ENCODE data around the gene OSBPL9. TPM values are rescaled to one million over a fixed set of nuclear protein-coding genes. Genes with fewer than 3 reads are reported as not detected.

OSBPL9 gene
- polyA plus RNA-seq, 1 experiment, result 68.3 TPM

DNA sequence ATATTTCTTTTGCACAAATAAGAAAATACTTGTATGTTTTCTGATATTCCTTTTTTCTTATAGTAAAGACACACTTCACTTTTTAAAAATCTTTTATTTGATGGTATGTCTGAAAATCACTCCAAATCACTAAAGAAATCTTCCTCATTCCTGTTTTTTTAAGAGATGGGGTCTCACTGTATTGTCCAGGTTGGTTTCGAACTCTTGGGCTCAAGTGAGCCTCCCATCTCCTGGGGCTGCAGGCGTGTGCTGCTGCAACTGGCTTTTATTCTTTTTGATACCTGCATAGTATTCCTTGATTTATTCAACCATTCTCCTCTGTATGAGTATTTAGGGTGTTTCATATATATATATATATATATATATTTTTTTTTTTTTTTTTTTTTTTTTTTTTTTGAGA lies 88.1 kb downstream of the OSBPL9 start:
- Histone ChIP-seq H3K36me3 (ENCODE audit: control insufficient read depth, insufficient read depth, low read length) (peaks cover 1% of the 10 kb centered on the region; the same call in 1 of the 2 replicates), H3K27me3 (ENCODE audit: control insufficient read depth, insufficient read depth, low read length) (no peaks in the 10 kb centered on the region), H3K4me3 (ENCODE audit: low read depth, low read length) (no peak overlapping the region)
- TF ChIP-seq, protein P1, sequence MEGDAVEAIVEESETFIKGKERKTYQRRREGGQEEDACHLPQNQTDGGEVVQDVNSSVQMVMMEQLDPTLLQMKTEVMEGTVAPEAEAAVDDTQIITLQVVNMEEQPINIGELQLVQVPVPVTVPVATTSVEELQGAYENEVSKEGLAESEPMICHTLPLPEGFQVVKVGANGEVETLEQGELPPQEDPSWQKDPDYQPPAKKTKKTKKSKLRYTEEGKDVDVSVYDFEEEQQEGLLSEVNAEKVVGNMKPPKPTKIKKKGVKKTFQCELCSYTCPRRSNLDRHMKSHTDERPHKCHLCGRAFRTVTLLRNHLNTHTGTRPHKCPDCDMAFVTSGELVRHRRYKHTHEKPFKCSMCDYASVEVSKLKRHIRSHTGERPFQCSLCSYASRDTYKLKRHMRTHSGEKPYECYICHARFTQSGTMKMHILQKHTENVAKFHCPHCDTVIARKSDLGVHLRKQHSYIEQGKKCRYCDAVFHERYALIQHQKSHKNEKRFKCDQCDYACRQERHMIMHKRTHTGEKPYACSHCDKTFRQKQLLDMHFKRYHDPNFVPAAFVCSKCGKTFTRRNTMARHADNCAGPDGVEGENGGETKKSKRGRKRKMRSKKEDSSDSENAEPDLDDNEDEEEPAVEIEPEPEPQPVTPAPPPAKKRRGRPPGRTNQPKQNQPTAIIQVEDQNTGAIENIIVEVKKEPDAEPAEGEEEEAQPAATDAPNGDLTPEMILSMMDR (IDR thresholded peaks at IDR 0.05; ENCODE audit: insufficient read depth, low read depth, low read length), result no peak
- DNase-seq (ENCODE audit: low read depth), result no peak
- POLR2A ChIA-PET, result no interaction called here
- CTCF ChIA-PET, result no interaction called here

DNA sequence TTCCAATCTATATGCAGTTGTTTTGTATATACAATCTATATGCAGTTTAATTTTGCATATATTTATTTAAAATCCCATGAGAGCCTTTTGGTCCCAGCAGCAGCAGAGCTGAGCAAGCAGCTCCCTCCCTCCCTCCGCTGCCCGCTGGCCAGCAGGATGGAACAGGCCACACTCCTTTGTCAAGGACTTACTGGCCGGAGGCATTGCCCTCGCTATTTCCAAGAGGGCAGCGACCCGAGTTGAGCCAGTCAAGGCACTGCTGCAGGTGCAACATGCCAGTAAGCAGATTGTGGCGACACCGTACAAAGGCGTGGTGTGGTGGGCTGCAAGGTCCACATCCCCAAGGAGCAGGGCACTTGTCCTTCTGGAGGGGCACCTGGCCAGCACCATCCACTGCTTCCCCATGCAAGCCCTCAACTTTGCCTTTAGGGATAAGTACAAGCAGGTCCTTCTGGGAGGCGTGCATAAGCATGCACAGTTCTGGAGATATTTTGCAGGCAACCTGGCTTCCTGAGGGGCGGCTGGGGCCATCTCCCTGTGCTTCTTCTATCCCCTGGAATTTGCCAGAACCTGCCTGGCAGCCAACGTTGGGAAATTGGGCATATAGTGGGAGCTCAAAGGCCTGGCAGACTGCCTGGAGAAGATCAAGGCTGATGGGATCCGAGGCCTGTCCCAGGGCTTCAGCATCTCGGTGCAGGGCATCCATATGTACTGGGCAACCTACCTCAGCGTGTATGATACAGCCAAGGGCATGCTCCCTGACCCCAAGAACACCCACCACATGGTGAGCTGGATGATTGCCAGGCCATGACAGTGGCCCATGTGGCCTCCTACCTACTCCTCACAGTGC lies 92.2 kb downstream of the OSBPL9 start:
- Histone ChIP-seq H3K27me3 (ENCODE audit: control insufficient read depth, insufficient read depth, low read length) (no peaks in the 10 kb centered on the region), H3K4me3 (ENCODE audit: low read depth, low read length) (no peak overlapping the region), H3K36me3 (ENCODE audit: control insufficient read depth, insufficient read depth, low read length) (peaks cover 1% of the 10 kb centered on the region; the same call in 1 of the 2 replicates)
- TF ChIP-seq, protein P1 (IDR thresholded peaks at IDR 0.05; ENCODE audit: insufficient read depth, low read depth, low read length), result no peak
- POLR2A ChIA-PET, result no interaction called here
- no peak for DNase-seq (ENCODE audit: low read depth)
- CTCF ChIA-PET, result interaction anchor here (0.7 kb wide), 2 partner anchors 20 to 124 kb away, joined by 3 read pairs; no protein-coding TSS in a partner anchor

DNA sequence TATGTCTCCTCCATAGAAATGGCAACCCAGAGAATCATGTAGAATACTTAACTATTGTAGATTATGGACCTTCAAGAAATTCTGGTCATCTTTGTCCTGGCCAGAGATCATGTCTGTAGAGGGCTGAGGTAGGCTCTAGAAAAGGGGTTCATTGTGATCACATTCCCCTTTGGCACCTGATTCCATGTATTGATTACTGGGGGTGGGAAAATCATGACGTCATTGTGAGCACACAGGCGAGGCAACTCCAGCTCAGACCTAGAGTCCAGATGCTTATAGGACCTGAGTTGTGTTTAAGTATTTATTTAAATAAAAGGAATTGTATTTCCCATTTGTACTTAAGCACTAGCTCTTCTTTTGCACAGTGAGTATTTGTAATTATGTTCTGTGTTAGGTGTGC lies 93.1 kb downstream of the OSBPL9 start:
- DNase-seq (ENCODE audit: low read depth), result no peak
- POLR2A ChIA-PET, result no interaction called here

DNA sequence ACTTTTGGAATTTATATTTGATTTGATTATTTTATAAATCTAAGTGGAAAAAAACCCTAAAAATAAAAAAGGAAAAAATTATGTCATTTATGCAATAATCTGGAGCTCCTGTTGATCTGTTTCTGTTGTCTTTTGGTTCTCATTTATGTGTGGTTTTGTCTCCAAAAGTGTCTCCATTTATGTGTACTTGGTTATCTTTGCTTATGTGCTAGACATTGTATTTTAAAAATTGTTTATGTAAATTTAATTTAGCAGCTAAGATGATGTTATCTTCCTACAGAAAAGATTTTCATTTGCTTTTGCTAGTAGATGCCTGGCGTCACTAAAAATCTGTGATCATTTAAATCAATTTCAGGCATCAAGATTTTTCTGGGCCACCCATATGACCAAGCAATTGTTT lies 95.7 kb downstream of the OSBPL9 start:
- CTCF ChIA-PET, result interaction anchor here (1.5 kb wide), 1 partner anchor 14 kb away, joined by 3 read pairs; no protein-coding TSS in a partner anchor
- Histone ChIP-seq H3K27me3 (ENCODE audit: control insufficient read depth, insufficient read depth, low read length) (no peaks in the 10 kb centered on the region), H3K4me3 (ENCODE audit: low read depth, low read length) (no peak overlapping the region), H3K36me3 (ENCODE audit: control insufficient read depth, insufficient read depth, low read length) (peaks cover 3% of the 10 kb centered on the region)
- TF ChIP-seq, protein P1 (IDR thresholded peaks at IDR 0.05; ENCODE audit: insufficient read depth, low read depth, low read length), result no peak
- DNase-seq (ENCODE audit: low read depth), result no peak
- POLR2A ChIA-PET, result no interaction called here

More for the DNA sequence above, 93.1 kb downstream of the OSBPL9 start:
- Histone ChIP-seq H3K27me3 (ENCODE audit: control insufficient read depth, insufficient read depth, low read length) (no peaks in the 10 kb centered on the region), H3K4me3 (ENCODE audit: low read depth, low read length) (no peak overlapping the region), H3K36me3 (ENCODE audit: control insufficient read depth, insufficient read depth, low read length) (peaks cover 3% of the 10 kb centered on the region)
- TF ChIP-seq, protein P1 (IDR thresholded peaks at IDR 0.05; ENCODE audit: insufficient read depth, low read depth, low read length), result no peak
- CTCF ChIA-PET, result interaction anchor here (0.7 kb wide), 1 partner anchor 125 kb away, joined by 3 read pairs; no protein-coding TSS in a partner anchor

DNA sequence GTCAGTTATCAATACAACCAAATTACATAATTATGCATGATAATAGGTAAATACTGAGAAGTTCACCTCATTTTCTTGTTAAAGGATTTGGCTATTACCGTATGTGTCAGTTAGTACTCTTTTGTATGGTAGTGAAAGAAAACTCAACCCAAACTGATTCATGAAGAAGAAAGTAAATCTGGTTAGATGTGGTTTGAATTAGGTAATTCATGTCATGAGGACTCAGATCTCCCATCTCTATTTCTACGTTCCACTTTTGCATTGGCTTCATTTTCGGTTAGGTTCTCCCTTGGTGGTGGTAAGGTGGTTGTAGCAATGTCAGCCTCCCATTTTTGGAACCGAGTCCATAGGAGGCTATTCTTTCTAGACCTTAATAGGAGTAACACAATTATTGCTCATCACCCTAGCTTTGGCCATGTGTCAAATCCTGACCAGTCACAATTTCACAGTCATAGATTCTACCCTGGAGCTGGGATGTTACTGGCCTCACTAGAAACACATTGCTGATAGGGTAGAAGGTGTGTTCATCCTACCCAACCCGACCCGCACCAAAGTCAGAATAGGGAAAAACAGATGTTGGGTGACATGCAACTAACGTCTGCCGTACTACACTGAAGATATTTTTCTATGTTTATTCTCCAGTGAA lies 97.6 kb downstream of the OSBPL9 start:
- peaks cover 1% of the 10 kb centered on the region; the same call in 1 of the 2 replicates for H3K36me3 ChIP-seq (ENCODE audit: control insufficient read depth, insufficient read depth, low read length)
- TF ChIP-seq, protein P1 (IDR thresholded peaks at IDR 0.05; ENCODE audit: insufficient read depth, low read depth, low read length), result no peak
- no peak for DNase-seq (ENCODE audit: low read depth)
- no peaks in the 10 kb centered on the region for H3K27me3 ChIP-seq (ENCODE audit: control insufficient read depth, insufficient read depth, low read length)
- POLR2A ChIA-PET, result no interaction called here
- CTCF ChIA-PET, result no interaction called here
- H3K4me3 ChIP-seq (ENCODE audit: low read depth, low read length), result no peak overlapping the region

All from BJ (cell line).